ENCODE data around the gene KLHL26.
"Not testable (repeated sequence)": the region's sequence is repeated elsewhere in the genome, so short reads cannot be mapped to it uniquely, and the experiment has no call there.

The KLHL26 gene

DNA sequence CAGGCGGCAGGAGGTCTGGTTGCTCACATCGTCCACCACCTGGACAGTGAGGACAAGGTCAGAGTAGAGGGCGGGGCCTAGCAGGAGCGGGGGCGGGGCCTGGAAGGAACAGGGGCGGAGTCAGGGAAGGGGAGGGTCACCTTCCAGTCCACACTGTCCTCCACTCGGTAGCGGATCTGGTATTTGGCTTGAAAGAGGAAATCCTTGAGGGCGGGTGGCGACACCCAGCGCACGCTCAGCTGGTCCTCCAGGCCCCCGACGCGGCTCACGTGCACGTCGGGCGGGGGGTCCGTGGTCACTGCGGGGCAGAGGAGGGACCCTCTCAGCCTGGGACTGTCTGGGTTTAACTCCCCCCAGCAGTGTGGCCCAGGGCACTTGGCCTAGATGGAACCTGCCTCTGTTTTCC is 40.1 kb upstream of the KLHL26 start:
- TF ChIP-seq EZH2 (IDR thresholded peaks at IDR 0.05; ENCODE audit: borderline replicate concordance, low read depth, low read length, severe bottlenecking), result no peak
- TF ChIP-seq, protein P1, sequence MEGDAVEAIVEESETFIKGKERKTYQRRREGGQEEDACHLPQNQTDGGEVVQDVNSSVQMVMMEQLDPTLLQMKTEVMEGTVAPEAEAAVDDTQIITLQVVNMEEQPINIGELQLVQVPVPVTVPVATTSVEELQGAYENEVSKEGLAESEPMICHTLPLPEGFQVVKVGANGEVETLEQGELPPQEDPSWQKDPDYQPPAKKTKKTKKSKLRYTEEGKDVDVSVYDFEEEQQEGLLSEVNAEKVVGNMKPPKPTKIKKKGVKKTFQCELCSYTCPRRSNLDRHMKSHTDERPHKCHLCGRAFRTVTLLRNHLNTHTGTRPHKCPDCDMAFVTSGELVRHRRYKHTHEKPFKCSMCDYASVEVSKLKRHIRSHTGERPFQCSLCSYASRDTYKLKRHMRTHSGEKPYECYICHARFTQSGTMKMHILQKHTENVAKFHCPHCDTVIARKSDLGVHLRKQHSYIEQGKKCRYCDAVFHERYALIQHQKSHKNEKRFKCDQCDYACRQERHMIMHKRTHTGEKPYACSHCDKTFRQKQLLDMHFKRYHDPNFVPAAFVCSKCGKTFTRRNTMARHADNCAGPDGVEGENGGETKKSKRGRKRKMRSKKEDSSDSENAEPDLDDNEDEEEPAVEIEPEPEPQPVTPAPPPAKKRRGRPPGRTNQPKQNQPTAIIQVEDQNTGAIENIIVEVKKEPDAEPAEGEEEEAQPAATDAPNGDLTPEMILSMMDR (IDR thresholded peaks at IDR 0.05; ENCODE audit: borderline replicate concordance, extremely low read depth, low read length, poor library complexity, severe bottlenecking), result no peak
- no peaks in the 10 kb centered on the region for H3K79me2 ChIP-seq (ENCODE audit: insufficient read depth, low read length)
- H3K9ac ChIP-seq (ENCODE audit: low read depth, low read length), result no peak overlapping the region
- H4K20me1 ChIP-seq (ENCODE audit: insufficient read depth, low read length), result no peaks in the 10 kb centered on the region
- H3K4me3 ChIP-seq (ENCODE audit: low read depth in 1 of 2, low read length in 2 of 2), result no peak overlapping the region
- no peaks in the 10 kb centered on the region for H3K36me3 ChIP-seq (ENCODE audit: insufficient read depth, low read length)
- H3K9me3 ChIP-seq (ENCODE audit: insufficient read depth, low read length, severe bottlenecking), result no peaks in the 10 kb centered on the region
- no peaks in the 10 kb centered on the region for H3K27me3 ChIP-seq (ENCODE audit: insufficient read depth, low read length, poor library complexity)
- ATAC-seq (ENCODE audit: insufficient read depth, low read depth) (no peak), DNase-seq (no peak)
- H3K4me2 ChIP-seq (ENCODE audit: insufficient read depth, low read length), result no peak overlapping the region
- H2AFZ ChIP-seq (ENCODE audit: low read depth, low read length), result no peak overlapping the region
- H3K4me1 ChIP-seq (ENCODE audit: insufficient read depth, low read length), result peaks cover 21% of the 10 kb centered on the region
- no peak overlapping the region for H3K27ac ChIP-seq (ENCODE audit: low read length)

DNA sequence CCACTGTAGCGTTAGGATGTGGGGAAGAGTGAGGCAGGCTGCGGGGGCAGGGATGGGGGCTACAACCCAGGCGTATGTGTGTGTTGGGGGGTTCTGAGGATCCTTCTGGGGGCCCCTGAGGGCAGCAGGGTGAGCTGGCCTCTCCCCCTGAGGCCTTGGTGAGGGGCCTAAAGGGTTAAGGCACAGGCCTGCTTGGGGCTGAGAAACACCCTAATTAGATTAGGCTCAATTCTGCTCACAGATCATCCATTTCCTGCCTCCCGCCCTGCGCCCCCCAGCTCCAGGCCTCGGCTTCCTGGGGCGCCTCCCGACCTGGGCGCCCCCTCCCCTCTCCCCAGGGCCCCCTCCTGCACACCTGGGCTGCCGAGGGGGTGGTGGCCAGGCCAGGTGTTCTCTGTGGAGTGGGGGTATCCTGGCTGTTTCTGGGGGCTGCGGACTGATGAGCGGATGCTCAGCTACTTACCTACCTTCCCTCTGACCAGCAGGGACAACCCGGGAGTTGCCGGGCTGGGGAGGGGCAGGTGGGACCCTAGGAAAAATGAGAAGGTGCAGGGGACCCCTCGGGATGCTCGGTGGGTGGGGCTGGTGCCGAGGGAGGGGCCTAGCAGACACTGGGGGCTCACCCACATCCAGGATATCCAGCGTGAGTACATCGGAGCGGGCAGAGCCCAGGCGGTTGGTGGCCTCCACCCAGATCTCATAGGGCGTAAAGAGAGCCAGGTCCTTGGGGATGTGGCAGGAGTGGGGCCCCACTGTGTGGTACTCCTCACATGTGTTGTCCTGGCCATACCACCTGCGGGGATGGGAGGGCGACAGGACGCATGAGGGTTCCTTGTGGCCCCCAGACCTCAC is 38.8 kb upstream of the KLHL26 start:
- Histone ChIP-seq H3K9ac (ENCODE audit: low read depth, low read length) (no peak overlapping the region), H3K4me3 (ENCODE audit: low read depth in 1 of 2, low read length in 2 of 2) (no peak overlapping the region), H3K79me2 (ENCODE audit: insufficient read depth, low read length) (no peaks in the 10 kb centered on the region), H3K36me3 (ENCODE audit: insufficient read depth, low read length) (no peaks in the 10 kb centered on the region), H3K4me1 (ENCODE audit: insufficient read depth, low read length) (peaks cover 17% of the 10 kb centered on the region), H3K27me3 (ENCODE audit: insufficient read depth, low read length, poor library complexity) (peaks cover under 1% of the 10 kb centered on the region), H3K9me3 (ENCODE audit: insufficient read depth, low read length, severe bottlenecking) (no peaks in the 10 kb centered on the region), H3K27ac (ENCODE audit: low read length) (no peak overlapping the region), H4K20me1 (ENCODE audit: insufficient read depth, low read length) (no peaks in the 10 kb centered on the region), H2AFZ (ENCODE audit: low read depth, low read length) (no peak overlapping the region), H3K4me2 (ENCODE audit: insufficient read depth, low read length) (no peak overlapping the region)
- ATAC-seq (ENCODE audit: insufficient read depth, low read depth) (no peak), DNase-seq (no peak)
- no peak for TF ChIP-seq EZH2 (IDR thresholded peaks at IDR 0.05; ENCODE audit: borderline replicate concordance, low read depth, low read length, severe bottlenecking)
- TF ChIP-seq, protein P1 (IDR thresholded peaks at IDR 0.05; ENCODE audit: borderline replicate concordance, extremely low read depth, low read length, poor library complexity, severe bottlenecking), result no peak

DNA sequence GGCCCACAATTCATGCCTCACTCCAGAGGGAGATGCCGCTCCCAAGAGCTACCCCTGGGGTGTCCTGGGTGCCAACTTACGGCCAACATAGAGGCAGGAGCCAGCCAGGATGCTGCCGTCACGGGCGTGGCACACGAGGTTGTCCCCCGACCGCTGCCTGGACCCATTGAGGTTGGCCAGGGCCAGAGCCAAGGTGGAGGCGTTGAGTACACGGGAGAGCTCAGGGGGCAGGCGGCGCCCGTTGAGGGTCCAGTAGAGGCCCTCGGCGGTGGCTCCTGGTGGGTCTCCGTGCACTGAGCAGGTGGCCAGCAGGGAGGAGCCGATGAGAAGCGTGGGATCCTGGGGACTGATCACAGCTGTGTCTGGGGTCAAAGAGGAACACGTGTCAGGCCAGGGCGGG is 37.3 kb upstream of the KLHL26 start:
- H4K20me1 ChIP-seq (ENCODE audit: insufficient read depth, low read length), result no peaks in the 10 kb centered on the region
- ATAC-seq (ENCODE audit: insufficient read depth, low read depth), result no peak

DNA sequence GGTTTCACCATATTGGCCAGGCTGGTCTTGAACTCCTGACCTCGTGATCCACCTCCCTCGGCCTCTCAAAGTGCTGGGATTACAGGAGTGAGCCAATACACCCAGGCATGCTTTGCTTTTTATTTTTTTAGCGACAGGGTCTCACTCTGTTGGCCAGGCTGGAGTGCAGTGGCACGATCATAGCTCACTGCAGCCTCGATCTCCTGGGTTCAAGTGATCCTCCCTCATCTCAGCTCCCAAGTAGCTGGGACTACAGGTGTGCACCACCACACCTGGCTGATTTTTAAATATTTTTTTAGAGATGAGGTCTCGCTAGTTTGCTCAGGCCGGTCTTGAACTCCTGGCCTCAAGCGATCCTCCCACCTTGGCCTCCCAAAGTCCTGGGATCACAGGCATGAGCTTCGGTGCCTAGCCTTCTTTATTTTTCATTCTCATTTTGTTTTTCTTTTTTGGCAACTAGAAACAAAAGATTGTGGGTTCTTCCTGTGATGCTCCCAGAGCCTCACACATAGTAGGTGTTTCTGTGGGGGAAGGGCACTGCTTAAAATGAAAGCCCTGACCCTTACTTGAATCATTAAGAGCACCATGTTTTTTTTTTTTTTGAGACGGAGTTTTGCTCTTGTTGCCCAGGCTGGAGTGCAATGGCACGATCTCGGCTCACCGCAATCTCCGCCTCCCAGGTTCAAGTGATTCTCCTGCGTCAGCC is 36.0 kb upstream of the KLHL26 start:
- H4K20me1 ChIP-seq (ENCODE audit: insufficient read depth, low read length); DNase-seq; H3K27ac ChIP-seq (ENCODE audit: low read length); H3K4me1 ChIP-seq (ENCODE audit: insufficient read depth, low read length); H3K36me3 ChIP-seq (ENCODE audit: insufficient read depth, low read length); H3K79me2 ChIP-seq (ENCODE audit: insufficient read depth, low read length); H3K4me3 ChIP-seq (ENCODE audit: low read depth in 1 of 2, low read length in 2 of 2); H3K27me3 ChIP-seq (ENCODE audit: insufficient read depth, low read length, poor library complexity); H3K9me3 ChIP-seq (ENCODE audit: insufficient read depth, low read length, severe bottlenecking); H3K4me2 ChIP-seq (ENCODE audit: insufficient read depth, low read length); ATAC-seq (ENCODE audit: insufficient read depth, low read depth); H2AFZ ChIP-seq (ENCODE audit: low read depth, low read length); H3K9ac ChIP-seq (ENCODE audit: low read depth, low read length): not testable (repeated sequence)

More for the DNA sequence above, 37.3 kb upstream of the KLHL26 start:
- Histone ChIP-seq H3K9me3 (ENCODE audit: insufficient read depth, low read length, severe bottlenecking) (no peaks in the 10 kb centered on the region), H3K4me1 (ENCODE audit: insufficient read depth, low read length) (peaks cover 2% of the 10 kb centered on the region), H3K9ac (ENCODE audit: low read depth, low read length) (no peak overlapping the region), H2AFZ (ENCODE audit: low read depth, low read length) (no peak overlapping the region), H3K36me3 (ENCODE audit: insufficient read depth, low read length) (no peaks in the 10 kb centered on the region), H3K4me2 (ENCODE audit: insufficient read depth, low read length) (no peak overlapping the region), H3K4me3 (ENCODE audit: low read depth in 1 of 2, low read length in 2 of 2) (no peak overlapping the region), H3K79me2 (ENCODE audit: insufficient read depth, low read length) (no peaks in the 10 kb centered on the region), H3K27me3 (ENCODE audit: insufficient read depth, low read length, poor library complexity) (peaks cover 6% of the 10 kb centered on the region), H3K27ac (ENCODE audit: low read length) (no peak overlapping the region)
- DNase-seq, result no peak
- TF ChIP-seq, protein P1 (IDR thresholded peaks at IDR 0.05; ENCODE audit: borderline replicate concordance, extremely low read depth, low read length, poor library complexity, severe bottlenecking), result no peak
- no peak for TF ChIP-seq EZH2 (IDR thresholded peaks at IDR 0.05; ENCODE audit: borderline replicate concordance, low read depth, low read length, severe bottlenecking)

Data from DND-41 (cell line).